Tibial nerve (tissue), 4 donors: ENCODE results near the gene LRRC8D. TPM values are rescaled to one million over a fixed set of nuclear protein-coding genes. Genes with fewer than 3 reads are reported as not detected.

ENCODE experiments used
- DNase-seq, 2 donors: peaks; one replicate each; pipeline ENCODE4 v3.0.0-alpha.2; 2019; ENCODE audit warnings: low spot score in 2 of 2
- H3K27ac ChIP-seq, 4 donors: fragments of 200-600 bp; sonication (generic) in 3 of 4; one replicate each; pipeline ENCODE4 v1.5.1; 2017 to 2019; ENCODE audit warnings: mild to moderate bottlenecking in 1 of 4
- H3K27me3 ChIP-seq, 2 donors: fragments of 200-600 bp; sonication (generic) in 1 of 2; one replicate each; pipeline versions ENCODE4 v1.5.1 to v1.6.0; 2017 to 2019
- H3K36me3 ChIP-seq, 3 donors: fragments of 200-600 bp; sonication (generic); one replicate each; pipeline ENCODE4 v1.5.1; 2018 to 2019
- H3K4me1 ChIP-seq, 4 donors: fragments of 200-600 bp; sonication (generic) in 3 of 4; one replicate each; pipeline ENCODE4 v1.5.1; 2017 to 2019
- H3K4me3 ChIP-seq, 4 donors: fragments of 200-600 bp; sonication (generic) in 3 of 4; one replicate each; pipeline ENCODE4 v1.5.1; 2017 to 2019; ENCODE audit warnings: mild to moderate bottlenecking in 1 of 4, moderate library complexity in 1 of 4
- H3K9me3 ChIP-seq, 4 donors: fragments of 200-600 bp; sonication (generic) in 3 of 4; one replicate each; pipeline ENCODE4 v1.5.1; 2017 to 2019
- EP300 ChIP-seq, 2 donors: sonication (generic); formaldehyde crosslinking; IDR thresholded peaks; one replicate each; pipeline ENCODE4 v1.6.1; 2017; ENCODE audit warnings: antibody characterized with exemption in 2 of 2, mild to moderate bottlenecking in 1 of 2
- POLR2A ChIP-seq, 2 donors: fragments of 450-650 bp; IDR thresholded peaks; one replicate each; pipeline ENCODE4 v1.6.1; 2017; ENCODE audit warnings: antibody characterized with exemption in 2 of 2, mild to moderate bottlenecking in 2 of 2, moderate library complexity in 2 of 2
- WGBS, 2 donors: methylation state at CpG; one replicate each; pipeline ENCODE4 v1.1.5; 2018; 5-methylcytosine and 5-hydroxymethylcytosine counted together
- total RNA-seq, 4 donors: library from RNA; depleted of rRNA; stranded (reverse); fragments of >200 nt; gene quantifications; one replicate each; pipeline ENCODE4 v1.1.0, GENCODE V29; 2016
- TF ChIP-seq, protein P1 (sequence below), 5 experiments: fragments of 200-600 bp in 3 of 5; fragments of 450-650 bp in 2 of 5; sonication (generic) in 3 of 5; IDR thresholded peaks; one replicate each; pipeline ENCODE4 v1.5.1; 2016 to 2019; ENCODE audit warnings: antibody characterized with exemption in 5 of 5, mild to moderate bottlenecking in 3 of 5, moderate library complexity in 2 of 5

The LRRC8D gene
- total RNA-seq, 4 donors from 2014 or later: 11.1 to 19.0 (median 15.3) TPM

DNA sequence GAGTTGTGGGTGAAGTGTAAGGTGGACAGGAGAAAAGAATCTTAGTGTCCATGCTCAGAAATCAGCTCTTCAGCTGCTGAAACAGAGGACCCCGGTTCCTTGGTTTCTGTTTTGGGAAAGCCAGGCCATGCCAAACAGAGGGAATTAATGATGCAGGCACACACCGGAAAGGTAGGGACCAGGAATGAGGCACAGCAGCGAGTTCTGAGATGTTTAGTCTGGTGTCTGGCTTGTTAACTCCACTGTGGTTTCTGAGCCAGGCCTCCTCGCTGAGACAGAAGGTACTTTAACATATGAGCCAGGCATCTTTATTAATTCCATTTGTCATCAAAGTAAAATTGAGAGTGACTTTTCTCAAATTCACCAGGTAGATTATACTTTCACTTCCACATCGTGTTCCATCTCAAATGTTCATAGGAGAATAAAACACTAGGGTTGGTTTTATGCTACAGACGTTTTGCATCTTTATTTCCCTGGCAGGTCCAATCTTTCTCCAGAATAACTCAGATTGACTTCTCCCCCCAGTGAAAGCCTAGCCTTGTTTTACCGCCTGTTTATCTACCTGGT, 23.5 kb downstream of the LRRC8D start:
- Histone ChIP-seq H3K4me3 (peak overlapping the region; percentile 59 to 80 (median 69)), H3K9me3 (no peaks in the 10 kb centered on the region), H3K4me1 (peaks cover 0 to 36% (median 4%) of the 10 kb centered on the region in 4 donors), H3K27me3 (no peaks in the 10 kb centered on the region), H3K27ac (peak overlapping the region in 3 of 4 donors; percentile 79 to 86 (median 81)), H3K36me3 (peaks cover 0 to 4% (median 0%) of the 10 kb centered on the region in 3 donors)
- DNase-seq: no peak
- WGBS, 2 donors: 79 to 82% methylated on average over 7 of the region's 7 CpGs
- TF ChIP-seq POLR2A (IDR thresholded peaks at IDR 0.05) (no peak), EP300 (IDR thresholded peaks at IDR 0.05) (no peak)
- TF ChIP-seq, protein P1, sequence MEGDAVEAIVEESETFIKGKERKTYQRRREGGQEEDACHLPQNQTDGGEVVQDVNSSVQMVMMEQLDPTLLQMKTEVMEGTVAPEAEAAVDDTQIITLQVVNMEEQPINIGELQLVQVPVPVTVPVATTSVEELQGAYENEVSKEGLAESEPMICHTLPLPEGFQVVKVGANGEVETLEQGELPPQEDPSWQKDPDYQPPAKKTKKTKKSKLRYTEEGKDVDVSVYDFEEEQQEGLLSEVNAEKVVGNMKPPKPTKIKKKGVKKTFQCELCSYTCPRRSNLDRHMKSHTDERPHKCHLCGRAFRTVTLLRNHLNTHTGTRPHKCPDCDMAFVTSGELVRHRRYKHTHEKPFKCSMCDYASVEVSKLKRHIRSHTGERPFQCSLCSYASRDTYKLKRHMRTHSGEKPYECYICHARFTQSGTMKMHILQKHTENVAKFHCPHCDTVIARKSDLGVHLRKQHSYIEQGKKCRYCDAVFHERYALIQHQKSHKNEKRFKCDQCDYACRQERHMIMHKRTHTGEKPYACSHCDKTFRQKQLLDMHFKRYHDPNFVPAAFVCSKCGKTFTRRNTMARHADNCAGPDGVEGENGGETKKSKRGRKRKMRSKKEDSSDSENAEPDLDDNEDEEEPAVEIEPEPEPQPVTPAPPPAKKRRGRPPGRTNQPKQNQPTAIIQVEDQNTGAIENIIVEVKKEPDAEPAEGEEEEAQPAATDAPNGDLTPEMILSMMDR (IDR thresholded peaks at IDR 0.05): no peak

DNA sequence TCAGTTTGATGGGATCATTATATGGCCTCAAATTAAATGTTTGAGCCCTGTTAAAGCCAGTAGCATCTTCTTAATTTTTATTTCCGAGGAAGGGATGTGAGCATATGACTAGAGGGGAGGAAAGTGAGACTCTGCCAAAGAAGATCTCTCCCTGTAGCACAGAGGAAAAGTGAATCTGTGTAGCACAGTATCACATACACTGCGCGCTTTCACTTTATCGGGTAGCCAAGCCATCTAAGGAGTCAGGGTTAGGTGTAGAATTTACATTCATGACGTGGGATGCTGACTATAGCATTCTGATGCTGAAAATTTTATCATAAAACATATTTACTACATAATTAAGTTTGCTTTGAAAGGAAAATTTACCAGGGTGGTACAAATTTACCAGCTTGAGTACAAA, 24.0 kb downstream of the LRRC8D start:
- Histone ChIP-seq H3K27me3 (no peaks in the 10 kb centered on the region), H3K27ac (no peak overlapping the region), H3K9me3 (no peaks in the 10 kb centered on the region), H3K4me1 (peaks cover 0 to 32% (median 4%) of the 10 kb centered on the region in 4 donors), H3K36me3 (peaks cover 0 to 4% (median 0%) of the 10 kb centered on the region in 3 donors), H3K4me3 (no peak overlapping the region)
- WGBS, 2 donors: 91 to 94% methylated on average over 5 of the region's 5 CpGs
- no peak for TF ChIP-seq EP300 (IDR thresholded peaks at IDR 0.05)
- no peak for TF ChIP-seq POLR2A (IDR thresholded peaks at IDR 0.05)
- TF ChIP-seq, protein P1 (IDR thresholded peaks at IDR 0.05): no peak
- no peak for DNase-seq

DNA sequence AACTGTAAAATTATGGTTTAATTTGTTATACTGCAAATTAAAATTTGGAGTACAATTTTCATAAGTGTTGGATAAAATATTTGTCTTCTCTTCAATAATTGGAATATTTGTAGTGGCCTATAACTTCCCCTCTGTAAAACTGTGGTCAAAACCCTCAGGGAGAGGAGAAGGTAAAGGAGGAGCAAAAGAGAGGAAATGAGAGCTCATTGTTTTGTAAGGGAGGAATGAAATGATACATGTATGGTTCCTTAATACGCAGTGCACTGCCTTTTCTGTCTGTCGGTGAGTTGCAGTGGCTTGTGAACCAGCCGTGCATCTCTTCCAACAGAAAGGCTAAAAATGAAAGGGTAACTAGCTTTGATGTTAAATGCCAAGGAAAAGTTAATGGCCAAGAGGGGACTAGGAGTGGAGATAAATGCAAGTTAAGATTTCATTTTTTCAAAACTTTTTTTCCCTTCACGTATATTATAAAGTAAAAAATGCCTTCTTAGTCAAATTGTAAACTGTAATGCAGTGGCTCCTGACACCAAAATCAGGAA, 26.4 kb downstream of the LRRC8D start:
- Histone ChIP-seq H3K9me3 (no peaks in the 10 kb centered on the region), H3K4me1 (peaks cover 0 to 21% (median 4%) of the 10 kb centered on the region in 4 donors), H3K4me3 (no peak overlapping the region), H3K27ac (no peak overlapping the region), H3K36me3 (peaks cover 0 to 4% (median 0%) of the 10 kb centered on the region in 3 donors), H3K27me3 (no peaks in the 10 kb centered on the region)
- DNase-seq: no peak
- TF ChIP-seq, protein P1 (IDR thresholded peaks at IDR 0.05): no peak
- WGBS, 2 donors: 54 to 61% methylated on average over 4 of the region's 4 CpGs

DNA sequence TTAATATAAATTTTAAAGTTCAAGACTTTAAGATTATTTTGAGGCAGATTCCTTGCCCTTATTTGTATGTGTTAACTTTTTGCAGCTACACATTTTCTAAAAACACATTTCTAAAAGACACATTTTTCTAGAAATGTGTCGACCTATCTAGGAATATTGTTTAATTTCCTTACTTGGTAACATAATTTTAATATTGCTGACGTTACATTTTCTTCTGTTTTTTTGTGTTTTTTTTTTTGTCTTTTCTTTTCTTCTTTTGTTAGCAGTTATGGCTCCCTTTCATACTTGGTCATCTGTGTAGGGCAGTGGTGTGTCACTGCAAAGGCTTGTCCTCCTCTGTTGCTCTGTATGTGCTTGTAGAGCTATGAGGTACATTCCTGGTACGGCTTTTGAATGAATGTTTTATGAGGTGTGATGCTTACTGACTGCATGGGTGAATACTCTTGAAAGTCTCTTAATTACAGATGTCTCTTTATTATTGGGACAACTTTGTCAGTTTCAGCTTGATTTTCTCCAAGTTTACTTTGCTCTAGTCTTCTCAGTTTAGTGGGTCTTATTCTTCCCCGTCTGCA, 30.1 kb downstream of the LRRC8D start:
- TF ChIP-seq POLR2A (IDR thresholded peaks at IDR 0.05): no peak
- TF ChIP-seq EP300 (IDR thresholded peaks at IDR 0.05): no peak
- TF ChIP-seq, protein P1 (IDR thresholded peaks at IDR 0.05): no peak
- WGBS, 2 donors: 66 to 78% methylated on average over 4 of the region's 4 CpGs
- no peak overlapping the region for H3K4me3 ChIP-seq

DNA sequence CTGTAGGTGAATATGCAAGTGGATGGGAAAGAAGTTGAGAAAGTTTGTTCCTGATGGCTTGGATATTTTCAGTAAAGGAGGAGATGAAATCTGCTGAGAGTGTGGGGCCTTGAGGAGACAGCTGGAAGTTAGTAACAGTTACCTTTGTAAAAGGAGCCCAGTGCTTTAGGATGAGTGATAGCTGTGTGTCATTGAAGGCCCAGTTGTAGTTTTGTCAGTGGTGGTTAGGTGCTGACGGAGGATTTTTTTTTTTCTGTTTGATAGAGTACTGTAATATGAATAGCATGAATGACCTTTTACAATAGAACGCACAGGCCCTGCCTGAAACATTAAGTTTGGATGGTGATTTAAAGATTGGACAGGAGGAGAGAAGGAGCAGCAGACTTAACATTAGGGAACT, 33.3 kb downstream of the LRRC8D start:
- Histone ChIP-seq H3K27me3 (no peaks in the 10 kb centered on the region), H3K27ac (no peak overlapping the region), H3K9me3 (no peaks in the 10 kb centered on the region), H3K36me3 (no peaks in the 10 kb centered on the region), H3K4me3 (no peak overlapping the region), H3K4me1 (peaks cover 0 to 7% (median 2%) of the 10 kb centered on the region in 4 donors)
- WGBS, 2 donors: 88 to 92% methylated on average over 2 of the region's 2 CpGs
- DNase-seq: no peak
- TF ChIP-seq EP300 (IDR thresholded peaks at IDR 0.05) (no peak), POLR2A (IDR thresholded peaks at IDR 0.05) (no peak)
- TF ChIP-seq, protein P1 (IDR thresholded peaks at IDR 0.05): no peak

More for the DNA sequence above, 30.1 kb downstream of the LRRC8D start:
- Histone ChIP-seq H3K4me1 (peaks cover 0 to 7% (median 2%) of the 10 kb centered on the region in 4 donors), H3K27ac (no peak overlapping the region), H3K9me3 (no peaks in the 10 kb centered on the region), H3K36me3 (peaks cover 0 to 4% (median 0%) of the 10 kb centered on the region in 3 donors), H3K27me3 (no peaks in the 10 kb centered on the region)
- no peak for DNase-seq
